ENCODE data around the gene TFB2M. TPM values are rescaled to one million over a fixed set of nuclear protein-coding genes. Genes with fewer than 3 reads are reported as not detected.
"Not testable (repeated sequence)": the region's sequence is repeated elsewhere in the genome, so short reads cannot be mapped to it uniquely, and the experiment has no call there.

Gene TFB2M
- total RNA-seq, 8 experiments from 2014 or later = 12.0 to 25.5 (median 18.3) TPM

GRCh38 chr1:246580497-246581370 is 14.7 kb upstream of the TFB2M start:
- no peak overlapping the region for H3K4me3 ChIP-seq
- 82 to 98% (median 94%) methylated on average over 3 to 15 of the region's 15 CpGs for WGBS, 10 experiments
- no peak overlapping the region for H3K27ac ChIP-seq
- in situ Hi-C loops (cut with MboI; ENCODE audit: low pct_unique_long_range_greater_than_20kb in 2 of 9, low sequenced_read_pairs in 9 of 9, unreplicated experiment in 9 of 9) = loop anchor here in 1 of 9 experiments (25.0 kb wide), 1 partner anchor 93 kb away; no protein-coding TSS in a partner anchor
- no peak for ATAC-seq (replicated peaks in 6 of 8)
- H3K4me1 ChIP-seq (replicated peaks in 1 of 2) = peaks cover 18 to 25% of the 10 kb centered on the region in 2 donors

GRCh38 chr1:246579818-246580217 is 13.8 kb upstream of the TFB2M start:
- in situ Hi-C loops (cut with MboI; ENCODE audit: low pct_unique_long_range_greater_than_20kb in 2 of 9, low sequenced_read_pairs in 9 of 9, unreplicated experiment in 9 of 9) = loop anchor here in 1 of 9 experiments (25.0 kb wide), 1 partner anchor 93 kb away; no protein-coding TSS in a partner anchor
- no peak overlapping the region for H3K4me3 ChIP-seq
- ATAC-seq (replicated peaks in 6 of 8) = no peak

GRCh38 chr1:246577720-246578106 is 11.7 kb upstream of the TFB2M start:
- ATAC-seq (replicated peaks in 6 of 8) = no peak
- 45 to 100% (median 90%) methylated on average over 1 to 2 of the region's 2 CpGs for WGBS, 10 experiments
- in situ Hi-C loops (cut with MboI; ENCODE audit: low pct_unique_long_range_greater_than_20kb in 2 of 9, low sequenced_read_pairs in 9 of 9, unreplicated experiment in 9 of 9) = loop anchor here in 1 of 9 experiments (25.0 kb wide), 1 partner anchor 90 kb away; no protein-coding TSS in a partner anchor

More at GRCh38 chr1:246579818-246580217, 13.8 kb upstream of the TFB2M start:
- Histone ChIP-seq H3K4me1 (replicated peaks in 1 of 2) (peaks cover 18 to 25% of the 10 kb centered on the region in 2 donors), H3K27ac (no peak overlapping the region)
- WGBS, 10 experiments = 21 to 100% (median 95%) methylated on average over 2 to 3 of the region's 3 CpGs

GRCh38 chr1:246577082-246577719 is 11.1 kb upstream of the TFB2M start:
- in situ Hi-C loops (cut with MboI; ENCODE audit: low pct_unique_long_range_greater_than_20kb in 2 of 9, low sequenced_read_pairs in 9 of 9, unreplicated experiment in 9 of 9) = loop anchor here in 1 of 9 experiments (25.0 kb wide), 1 partner anchor 90 kb away; no protein-coding TSS in a partner anchor

More at GRCh38 chr1:246577720-246578106, 11.7 kb upstream of the TFB2M start:
- Histone ChIP-seq H3K4me3 (no peak overlapping the region), H3K27ac (no peak overlapping the region), H3K4me1 (replicated peaks in 1 of 2) (peaks cover 6 to 8% of the 10 kb centered on the region in 2 donors)

GRCh38 chr1:246576709-246577032 is 10.6 kb upstream of the TFB2M start:
- ATAC-seq (replicated peaks in 6 of 8) = no peak
- 80 to 100% (median 95%) methylated on average over 1 to 3 of the region's 3 CpGs; no CpG with 5 or more reads in 6 of the 10 experiments for WGBS, 10 experiments
- Histone ChIP-seq H3K27ac (no peak overlapping the region), H3K4me1 (replicated peaks in 1 of 2) (no peaks in the 10 kb centered on the region), H3K4me3 (no peak overlapping the region)
- in situ Hi-C loops (cut with MboI; ENCODE audit: low pct_unique_long_range_greater_than_20kb in 2 of 9, low sequenced_read_pairs in 9 of 9, unreplicated experiment in 9 of 9) = loop anchor here in 1 of 9 experiments (25.0 kb wide), 1 partner anchor 89 kb away; no protein-coding TSS in a partner anchor

More at GRCh38 chr1:246577082-246577719, 11.1 kb upstream of the TFB2M start:
- Histone ChIP-seq H3K27ac (no peak overlapping the region), H3K4me3 (no peak overlapping the region), H3K4me1 (replicated peaks in 1 of 2) (peaks cover 1 to 3% of the 10 kb centered on the region in 2 donors)
- 82 to 100% (median 94%) methylated on average over 3 to 5 of the region's 5 CpGs for WGBS, 10 experiments
- ATAC-seq (replicated peaks in 6 of 8) = no peak

- H3K4me3 ChIP-seq = no peak overlapping the region
- 87 to 96% (median 93%) methylated on average over 2 to 6 of the region's 6 CpGs for WGBS, 10 experiments
- no peak overlapping the region for H3K27ac ChIP-seq
- in situ Hi-C loops (cut with MboI; ENCODE audit: low pct_unique_long_range_greater_than_20kb in 2 of 9, low sequenced_read_pairs in 9 of 9, unreplicated experiment in 9 of 9) = no loop called here
- H3K4me1 ChIP-seq (replicated peaks in 1 of 2) = no peaks in the 10 kb centered on the region
- ATAC-seq (replicated peaks in 6 of 8) = no peak
These were observed 7.4 kb upstream of the TFB2M start for GRCh38 chr1:246573491-246573890.

- in situ Hi-C loops (cut with MboI; ENCODE audit: low pct_unique_long_range_greater_than_20kb in 2 of 9, low sequenced_read_pairs in 9 of 9, unreplicated experiment in 9 of 9) = no loop called here
- Histone ChIP-seq H3K4me3 (no peak overlapping the region), H3K27ac (no peak overlapping the region), H3K4me1 (replicated peaks in 1 of 2) (peaks cover 0 to 3% of the 10 kb centered on the region in 2 donors)
- WGBS, 10 experiments = 63 to 100% (median 89%) methylated on average over 2 to 3 of the region's 3 CpGs; no CpG with 5 or more reads in 1 of the 10 experiments
- ATAC-seq (replicated peaks in 6 of 8) = no peak
These were observed 6.7 kb upstream of the TFB2M start for GRCh38 chr1:246572785-246573184.

GRCh38 chr1:246571953-246572352 is 5.9 kb upstream of the TFB2M start:
- peaks cover 5 to 9% of the 10 kb centered on the region in 2 donors for H3K4me1 ChIP-seq (replicated peaks in 1 of 2)
- 100% methylated on average over 1 of the region's 1 CpG; no CpG with 5 or more reads in 6 of the 10 experiments for WGBS, 10 experiments
- ATAC-seq (replicated peaks in 6 of 8) = no peak
- in situ Hi-C loops (cut with MboI; ENCODE audit: low pct_unique_long_range_greater_than_20kb in 2 of 9, low sequenced_read_pairs in 9 of 9, unreplicated experiment in 9 of 9) = no loop called here
- no peak overlapping the region for H3K4me3 ChIP-seq
- no peak overlapping the region for H3K27ac ChIP-seq

- WGBS, 10 experiments = 20 to 100% (median 96%) methylated on average over 1 to 4 of the region's 4 CpGs; no CpG with 5 or more reads in 2 of the 10 experiments
- ATAC-seq (replicated peaks in 6 of 8); H3K4me1 ChIP-seq (replicated peaks in 1 of 2); H3K4me3 ChIP-seq; H3K27ac ChIP-seq; in situ Hi-C loops (cut with MboI; ENCODE audit: low pct_unique_long_range_greater_than_20kb in 2 of 9, low sequenced_read_pairs in 9 of 9, unreplicated experiment in 9 of 9): not testable (repeated sequence)
These were observed 5.2 kb upstream of the TFB2M start for GRCh38 chr1:246571309-246571708.

GRCh38 chr1:246569248-246570238 is 3.5 kb upstream of the TFB2M start:
- 29 to 90% (median 70%) methylated on average over 2 to 8 of the region's 8 CpGs; no CpG with 5 or more reads in 1 of the 10 experiments for WGBS, 10 experiments
- Histone ChIP-seq H3K4me1 (replicated peaks in 1 of 2) (peaks cover 13 to 16% of the 10 kb centered on the region in 2 donors), H3K4me3 (no peak overlapping the region), H3K27ac (no peak overlapping the region)
- in situ Hi-C loops (cut with MboI; ENCODE audit: low pct_unique_long_range_greater_than_20kb in 2 of 9, low sequenced_read_pairs in 9 of 9, unreplicated experiment in 9 of 9) = no loop called here
- no peak for ATAC-seq (replicated peaks in 6 of 8)

GRCh38 chr1:246567646-246568235 is 1.7 kb upstream of the TFB2M start:
- no peak for ATAC-seq (replicated peaks in 6 of 8)
- in situ Hi-C loops (cut with MboI; ENCODE audit: low pct_unique_long_range_greater_than_20kb in 2 of 9, low sequenced_read_pairs in 9 of 9, unreplicated experiment in 9 of 9) = no loop called here
- peaks cover 17 to 21% of the 10 kb centered on the region in 2 donors for H3K4me1 ChIP-seq (replicated peaks in 1 of 2)
- 10 to 92% (median 67%) methylated on average over 2 to 4 of the region's 4 CpGs for WGBS, 10 experiments
- peak overlapping the region; percentile 71 to 91 (median 80) for H3K4me3 ChIP-seq
- H3K27ac ChIP-seq = no peak overlapping the region

Measured in motor neuron (in vitro differentiated cells).